ENCODE measurements around the gene EXOG. TPM values are rescaled to one million over a fixed set of nuclear protein-coding genes. Genes with fewer than 3 reads are reported as not detected.

Gene EXOG
- total and polyA plus RNA-seq, 2 donors (not counting 1 experiment from before 2014, with no cell fraction given), result 8.8 to 36.8 TPM

DNA sequence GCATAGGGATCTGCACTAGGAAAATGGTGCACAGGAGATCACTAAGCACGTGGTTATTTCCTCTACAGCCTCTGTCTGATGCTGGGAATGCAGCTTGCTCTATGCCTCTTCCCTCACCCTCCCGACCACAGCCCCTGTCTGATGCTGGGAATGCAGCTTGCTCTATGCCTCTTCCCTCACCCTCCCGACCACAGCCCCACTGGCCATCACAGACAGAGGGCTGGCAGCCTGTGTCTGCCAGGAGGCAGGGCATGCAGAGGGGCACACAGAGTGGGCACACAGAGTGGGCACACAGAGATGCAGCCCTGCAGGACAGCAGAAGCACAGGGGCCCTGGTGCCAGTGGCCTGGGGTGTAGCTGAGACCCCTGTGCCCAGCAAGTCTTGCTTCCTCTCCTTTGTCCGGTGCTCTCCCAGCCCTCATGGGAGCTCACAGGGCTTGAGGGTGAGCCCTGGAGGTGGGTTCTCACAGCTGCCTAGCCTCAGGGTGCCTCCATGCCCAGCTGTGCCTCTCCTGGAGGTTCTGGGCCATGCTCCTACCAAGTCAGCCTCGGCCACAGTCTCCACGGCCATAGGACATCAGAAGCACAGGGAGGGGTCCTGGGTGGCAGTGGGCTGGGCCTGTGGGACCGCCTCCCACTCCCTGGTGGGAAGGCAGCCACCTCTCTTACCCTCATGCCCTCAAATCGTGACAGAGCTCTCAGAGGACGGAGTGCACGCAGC is 65.8 kb downstream of the EXOG start:
- H3K4me3 ChIP-seq (ENCODE audit: control extremely low read depth in 1 of 5, extremely low read depth in 1 of 5, insufficient read depth in 1 of 5, low read depth in 2 of 5, low read length in 4 of 5), result no peak overlapping the region
- H3K27me3 ChIP-seq (replicated peaks in 1 of 4; ENCODE audit: control extremely low read depth in 1 of 4, control insufficient read depth in 3 of 4, insufficient read depth in 4 of 4, low read length in 3 of 4), result no peaks in the 10 kb centered on the region
- no peaks in the 10 kb centered on the region for H4K20me1 ChIP-seq (ENCODE audit: control insufficient read depth, insufficient read depth, low read length, poor library complexity, severe bottlenecking)
- Mint-ChIP-seq H3K9me3 (ENCODE audit: insufficient read depth) (no peaks in the 10 kb centered on the region), H3K27ac (no peak overlapping the region), H3K27me3 (peaks cover 4% of the 10 kb centered on the region), H3K4me1 (no peaks in the 10 kb centered on the region), H3K4me3 (no peak overlapping the region)
- TF ChIP-seq, protein P1, sequence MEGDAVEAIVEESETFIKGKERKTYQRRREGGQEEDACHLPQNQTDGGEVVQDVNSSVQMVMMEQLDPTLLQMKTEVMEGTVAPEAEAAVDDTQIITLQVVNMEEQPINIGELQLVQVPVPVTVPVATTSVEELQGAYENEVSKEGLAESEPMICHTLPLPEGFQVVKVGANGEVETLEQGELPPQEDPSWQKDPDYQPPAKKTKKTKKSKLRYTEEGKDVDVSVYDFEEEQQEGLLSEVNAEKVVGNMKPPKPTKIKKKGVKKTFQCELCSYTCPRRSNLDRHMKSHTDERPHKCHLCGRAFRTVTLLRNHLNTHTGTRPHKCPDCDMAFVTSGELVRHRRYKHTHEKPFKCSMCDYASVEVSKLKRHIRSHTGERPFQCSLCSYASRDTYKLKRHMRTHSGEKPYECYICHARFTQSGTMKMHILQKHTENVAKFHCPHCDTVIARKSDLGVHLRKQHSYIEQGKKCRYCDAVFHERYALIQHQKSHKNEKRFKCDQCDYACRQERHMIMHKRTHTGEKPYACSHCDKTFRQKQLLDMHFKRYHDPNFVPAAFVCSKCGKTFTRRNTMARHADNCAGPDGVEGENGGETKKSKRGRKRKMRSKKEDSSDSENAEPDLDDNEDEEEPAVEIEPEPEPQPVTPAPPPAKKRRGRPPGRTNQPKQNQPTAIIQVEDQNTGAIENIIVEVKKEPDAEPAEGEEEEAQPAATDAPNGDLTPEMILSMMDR (IDR thresholded peaks at IDR 0.05), result no peak
- no peak for TF ChIP-seq EZH2 (IDR thresholded peaks at IDR 0.05; ENCODE audit: borderline replicate concordance, insufficient read depth, low read depth, low read length, poor library complexity, severe bottlenecking)
- H3K36me3 ChIP-seq (replicated peaks in 1 of 2; ENCODE audit: control extremely low read depth in 1 of 2, control insufficient read depth in 1 of 2, extremely low read depth in 1 of 2, insufficient read depth in 2 of 2, low read length in 1 of 2), result no peaks in the 10 kb centered on the region
- H3K79me2 ChIP-seq (ENCODE audit: control insufficient read depth, insufficient read depth, low read length), result no peaks in the 10 kb centered on the region
- no peaks in the 10 kb centered on the region for H3K9me3 ChIP-seq (ENCODE audit: control extremely low read depth in 1 of 3, control insufficient read depth in 2 of 3, insufficient read depth in 1 of 3, low read length in 2 of 3)
- ChIA-PET CTCF (no interaction called here), POLR2A (no interaction called here)
- H2AFZ ChIP-seq (ENCODE audit: insufficient read depth, low read depth, low read length, poor library complexity, severe bottlenecking), result no peak overlapping the region
- no peak for DNase-seq
- 77% methylated on average over 9 of the region's 10 CpGs for WGBS (ENCODE audit: insufficient coverage)
- H3K27ac ChIP-seq (ENCODE audit: low read length in 2 of 2), result no peak overlapping the region
- intact Hi-C loops (cut with micrococcal nuclease), result no loop called here
- no peak overlapping the region for H3K9ac ChIP-seq (ENCODE audit: low read length)
- H3K4me1 ChIP-seq (ENCODE audit: control insufficient read depth in 2 of 2, insufficient read depth in 2 of 2, low read length in 2 of 2), result no peaks in the 10 kb centered on the region
- ATAC-seq (ENCODE audit: low read depth), result no peak
- H3K4me2 ChIP-seq (replicated peaks; ENCODE audit: low read depth, low read length, poor library complexity, severe bottlenecking), result no peak overlapping the region

GRCh38 chr3:38562467-38562925 is 66.4 kb downstream of the EXOG start:
- Histone ChIP-seq H3K27ac (ENCODE audit: low read length in 2 of 2) (no peak overlapping the region), H3K79me2 (ENCODE audit: control insufficient read depth, insufficient read depth, low read length) (no peaks in the 10 kb centered on the region), H3K27me3 (replicated peaks in 1 of 4; ENCODE audit: control extremely low read depth in 1 of 4, control insufficient read depth in 3 of 4, insufficient read depth in 4 of 4, low read length in 3 of 4) (no peaks in the 10 kb centered on the region), H2AFZ (ENCODE audit: insufficient read depth, low read depth, low read length, poor library complexity, severe bottlenecking) (no peak overlapping the region), H4K20me1 (ENCODE audit: control insufficient read depth, insufficient read depth, low read length, poor library complexity, severe bottlenecking) (no peaks in the 10 kb centered on the region), H3K4me1 (ENCODE audit: control insufficient read depth in 2 of 2, insufficient read depth in 2 of 2, low read length in 2 of 2) (no peaks in the 10 kb centered on the region), H3K9ac (ENCODE audit: low read length) (no peak overlapping the region), H3K4me3 (ENCODE audit: control extremely low read depth in 1 of 5, extremely low read depth in 1 of 5, insufficient read depth in 1 of 5, low read depth in 2 of 5, low read length in 4 of 5) (no peak overlapping the region), H3K4me2 (replicated peaks; ENCODE audit: low read depth, low read length, poor library complexity, severe bottlenecking) (no peak overlapping the region), H3K36me3 (replicated peaks in 1 of 2; ENCODE audit: control extremely low read depth in 1 of 2, control insufficient read depth in 1 of 2, extremely low read depth in 1 of 2, insufficient read depth in 2 of 2, low read length in 1 of 2) (no peaks in the 10 kb centered on the region), H3K9me3 (ENCODE audit: control extremely low read depth in 1 of 3, control insufficient read depth in 2 of 3, insufficient read depth in 1 of 3, low read length in 2 of 3) (no peaks in the 10 kb centered on the region)
- no peaks in the 10 kb centered on the region for H3K4me1 Mint-ChIP-seq
- POLR2A ChIA-PET, result no interaction called here
- no peak overlapping the region for H3K27ac Mint-ChIP-seq
- WGBS (ENCODE audit: insufficient coverage), result 90% methylated on average over 7 of the region's 7 CpGs
- no peaks in the 10 kb centered on the region for H3K9me3 Mint-ChIP-seq (ENCODE audit: insufficient read depth)
- CTCF ChIA-PET, result no interaction called here
- intact Hi-C loops (cut with micrococcal nuclease), result no loop called here
- no peak overlapping the region for H3K4me3 Mint-ChIP-seq
- DNase-seq (no peak), ATAC-seq (ENCODE audit: low read depth) (no peak)
- H3K27me3 Mint-ChIP-seq, result peaks cover 4% of the 10 kb centered on the region
- no peak for TF ChIP-seq EZH2 (IDR thresholded peaks at IDR 0.05; ENCODE audit: borderline replicate concordance, insufficient read depth, low read depth, low read length, poor library complexity, severe bottlenecking)
- TF ChIP-seq, protein P1 (IDR thresholded peaks at IDR 0.05), result no peak

Data from B cell (primary cell).